GM19099 (cell line): ENCODE results near the gene ELL2.

ENCODE experiments used
- POLR2A ChIP-seq: IDR thresholded peaks from 3 replicates; pipeline ENCODE4 v1.6.1; 2011; ENCODE audit warnings: low read depth; ENCODE audit not compliant: insufficient read length; ENCODE audit errors: extremely low read depth

ELL2 gene

DNA sequence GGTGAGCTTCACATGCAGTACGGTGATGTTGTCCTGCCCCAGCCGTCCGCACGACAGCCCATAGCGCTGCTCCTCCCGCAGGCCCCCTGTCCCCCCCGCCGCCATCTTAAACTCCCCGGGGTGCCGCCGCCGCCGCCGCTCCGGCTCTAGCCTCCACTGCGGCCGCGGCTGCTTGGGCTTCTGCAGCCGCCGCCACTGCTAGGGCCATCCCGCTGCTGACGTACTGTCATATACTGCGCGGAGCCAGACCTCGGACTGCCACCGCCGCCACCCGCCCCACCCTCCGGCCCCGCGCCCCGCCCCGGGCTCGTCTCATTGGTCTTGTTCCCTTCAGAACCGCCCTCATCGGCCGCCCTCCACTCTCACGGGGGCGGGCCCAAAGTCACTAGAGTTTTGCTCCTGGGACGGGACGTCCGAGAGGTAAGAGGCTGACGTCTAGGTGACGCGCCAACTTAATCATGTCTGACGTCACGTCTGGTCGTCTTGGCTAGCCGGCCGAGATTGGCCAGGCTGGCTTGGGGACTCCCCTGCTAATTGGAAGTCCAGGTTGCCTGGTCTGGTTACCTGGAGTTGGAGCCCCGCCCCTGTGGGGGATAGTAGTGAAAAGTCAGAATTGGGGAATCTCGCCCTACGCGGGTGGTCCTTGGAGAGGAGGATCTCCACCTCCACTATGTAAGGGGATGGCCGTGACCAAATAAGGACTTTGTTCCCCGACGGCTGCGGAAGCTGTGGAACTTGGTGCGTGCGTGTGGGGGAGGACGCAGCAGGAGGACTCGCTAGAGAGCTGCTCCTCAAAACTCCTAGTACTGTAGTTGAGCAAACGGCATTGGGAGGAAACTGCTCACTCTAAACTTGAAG, at the start of gene ELL2:
ELL2 (minus strand) TSS at position 235 of the 858 bp plus-strand sequence; CDS start at position 105, 130 bp downstream.
- peak; percentile 88 for TF ChIP-seq POLR2A

DNA sequence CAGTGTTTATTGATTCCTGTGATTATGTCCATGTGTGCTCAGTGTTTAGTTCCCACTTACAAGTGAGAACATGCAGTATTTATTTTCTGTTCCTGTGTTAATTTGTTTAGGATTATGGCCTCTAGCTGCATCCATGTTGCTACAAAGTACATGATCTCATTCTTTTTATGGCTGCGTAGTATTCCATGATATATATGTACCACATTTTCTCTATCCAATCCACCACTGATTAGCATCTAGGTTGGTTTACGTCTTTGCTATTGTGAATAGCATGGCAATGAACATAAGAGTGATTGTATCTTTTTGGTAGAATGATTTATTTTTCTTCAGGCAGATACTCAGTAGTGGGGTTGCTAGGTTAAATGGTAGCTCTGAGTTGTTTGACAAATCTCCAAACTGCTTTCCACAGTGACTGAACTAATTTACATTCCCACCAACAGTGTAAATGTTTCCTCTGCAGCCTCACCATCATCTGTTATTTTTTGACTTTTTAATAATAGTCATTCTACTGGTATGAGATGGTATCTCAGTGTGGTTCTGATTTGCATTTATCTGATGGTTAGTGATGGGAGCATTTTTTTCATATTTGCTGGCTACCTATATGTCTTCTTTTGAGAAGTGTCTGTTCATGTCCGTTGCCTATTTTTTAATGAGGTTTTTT, 47.5 kb upstream of the ELL2 start:
- no peak for TF ChIP-seq POLR2A

DNA sequence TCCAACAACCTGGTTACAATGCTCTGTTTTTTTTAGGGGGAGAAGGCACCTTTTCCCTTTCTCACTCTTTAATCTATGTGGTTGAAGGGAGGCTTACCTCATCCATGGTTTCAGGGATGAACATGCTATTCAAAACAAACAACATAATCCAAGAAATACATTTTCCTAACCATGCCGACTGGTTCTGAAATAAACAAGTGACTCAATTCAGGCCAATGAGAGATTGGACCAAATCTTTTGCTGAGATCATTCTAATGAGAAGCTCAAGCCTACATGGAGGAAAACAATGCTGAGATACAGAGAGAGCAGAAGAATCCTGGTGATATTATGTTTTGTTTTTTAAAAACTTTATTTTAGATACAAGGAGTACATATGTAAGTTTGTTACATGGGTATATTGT, 46.8 kb upstream of the ELL2 start:
- no peak for TF ChIP-seq POLR2A

DNA sequence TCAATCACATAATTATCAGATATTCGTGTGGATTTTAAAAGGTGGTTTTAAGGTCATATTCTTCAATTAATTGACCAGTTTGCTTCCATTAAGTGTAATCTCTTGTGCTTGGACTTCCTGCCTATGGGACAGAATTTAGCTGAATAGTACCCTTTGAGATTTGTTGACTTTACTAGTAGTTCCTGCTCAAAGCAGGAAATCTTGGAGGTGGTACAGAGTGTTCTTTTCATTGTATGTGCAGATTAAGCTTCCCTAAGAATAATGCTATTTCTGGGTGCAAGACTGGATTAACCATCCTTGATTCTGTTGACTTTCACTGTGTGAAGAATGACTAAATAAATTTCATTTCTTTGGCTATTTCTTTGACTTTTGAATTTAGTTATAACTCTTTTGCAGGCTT, 45.4 kb upstream of the ELL2 start:
- TF ChIP-seq POLR2A = no peak

DNA sequence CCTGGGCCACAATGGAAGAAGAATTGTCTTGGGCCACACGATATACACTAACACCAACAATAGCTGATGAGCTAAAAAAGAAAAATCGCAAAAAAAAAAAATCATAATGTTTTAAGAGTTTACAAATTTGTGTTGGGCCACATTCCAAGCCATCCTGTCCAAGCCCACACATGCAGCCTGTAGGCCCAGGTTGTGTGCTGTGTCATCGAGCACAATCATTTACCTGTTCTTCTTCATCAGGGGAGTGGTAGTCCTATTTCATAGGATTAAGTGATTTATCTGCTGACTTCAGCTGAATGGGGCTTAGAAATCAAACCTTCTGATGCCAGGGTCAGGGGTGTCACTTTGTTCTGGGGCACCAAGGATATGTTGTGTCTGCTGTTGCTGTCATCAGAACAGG, 44.6 kb upstream of the ELL2 start:
- TF ChIP-seq POLR2A = no peak

DNA sequence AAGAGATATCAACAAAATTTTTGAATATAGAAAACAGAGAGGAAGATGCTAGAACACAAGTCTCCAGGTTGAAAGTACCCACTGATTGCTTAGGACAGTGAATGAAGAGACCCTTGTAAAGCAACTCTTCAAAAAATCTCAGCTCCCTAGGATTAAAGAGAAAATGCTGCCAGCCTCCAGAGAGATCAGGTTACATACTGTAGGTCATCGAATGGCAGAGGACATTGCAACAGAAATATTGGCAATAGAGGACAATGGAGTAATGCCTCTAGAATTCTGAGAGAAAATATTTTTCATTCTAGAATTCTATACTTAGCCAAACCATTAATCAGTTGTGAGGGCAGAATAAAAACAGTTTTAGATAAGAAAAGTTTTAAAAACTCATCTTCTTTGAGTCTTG, 43.1 kb upstream of the ELL2 start:
- TF ChIP-seq POLR2A = no peak

DNA sequence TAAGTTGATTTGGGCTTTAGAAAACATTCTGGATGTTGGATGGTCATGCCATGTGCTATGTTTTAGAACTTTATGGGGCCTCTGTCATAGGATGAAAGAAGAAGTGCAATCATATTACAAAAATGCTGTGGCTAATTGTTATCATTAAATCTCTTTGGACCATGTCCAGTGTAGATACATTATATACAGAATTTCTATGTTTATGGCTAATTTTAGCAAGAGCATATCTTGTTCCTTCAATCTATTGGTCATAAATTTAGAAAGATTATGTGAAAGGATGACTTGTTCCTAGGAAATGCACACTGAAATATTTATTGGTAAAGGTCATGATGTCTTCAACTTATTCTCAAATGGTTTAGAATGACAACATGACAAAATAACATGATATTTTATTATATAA, 42.4 kb upstream of the ELL2 start:
- TF ChIP-seq POLR2A = no peak

DNA sequence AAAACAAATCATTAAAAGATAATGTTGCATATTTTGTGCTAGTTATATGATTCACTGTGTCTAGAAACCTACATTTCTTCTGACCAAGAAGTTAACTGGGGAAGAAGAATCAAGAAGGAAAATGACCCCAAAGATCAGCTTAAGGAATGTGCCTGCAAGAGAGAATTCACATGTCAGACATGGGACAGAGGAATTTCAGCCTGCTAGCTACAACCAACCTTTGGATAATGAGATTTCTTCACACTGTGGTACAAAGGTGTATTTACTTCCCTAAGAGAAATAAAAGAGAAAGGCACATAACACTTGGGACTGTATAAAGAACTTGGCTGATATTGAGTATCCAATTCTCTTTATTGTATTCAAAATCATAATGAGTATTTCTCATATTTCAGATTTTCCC, 39.6 kb upstream of the ELL2 start:
- no peak for TF ChIP-seq POLR2A

DNA sequence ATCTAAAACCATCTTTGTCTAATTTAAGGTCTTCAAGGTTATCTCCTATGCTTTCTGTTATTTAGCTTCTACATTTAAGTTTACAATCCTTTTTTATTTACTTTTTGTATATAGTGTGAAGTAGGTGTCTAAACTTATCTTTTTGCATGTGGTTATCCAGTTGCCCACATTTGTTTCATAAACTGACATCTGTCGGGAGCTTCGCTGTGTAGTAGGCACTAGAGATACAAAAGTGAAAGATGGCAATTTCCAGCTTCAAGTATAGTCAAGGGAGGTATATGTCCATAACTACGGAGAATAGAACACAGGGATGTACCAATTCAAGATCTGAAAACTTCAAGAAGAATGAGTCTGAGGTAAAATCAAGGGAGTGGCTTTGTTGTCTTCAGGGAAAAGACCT, 38.7 kb upstream of the ELL2 start:
- no peak for TF ChIP-seq POLR2A

DNA sequence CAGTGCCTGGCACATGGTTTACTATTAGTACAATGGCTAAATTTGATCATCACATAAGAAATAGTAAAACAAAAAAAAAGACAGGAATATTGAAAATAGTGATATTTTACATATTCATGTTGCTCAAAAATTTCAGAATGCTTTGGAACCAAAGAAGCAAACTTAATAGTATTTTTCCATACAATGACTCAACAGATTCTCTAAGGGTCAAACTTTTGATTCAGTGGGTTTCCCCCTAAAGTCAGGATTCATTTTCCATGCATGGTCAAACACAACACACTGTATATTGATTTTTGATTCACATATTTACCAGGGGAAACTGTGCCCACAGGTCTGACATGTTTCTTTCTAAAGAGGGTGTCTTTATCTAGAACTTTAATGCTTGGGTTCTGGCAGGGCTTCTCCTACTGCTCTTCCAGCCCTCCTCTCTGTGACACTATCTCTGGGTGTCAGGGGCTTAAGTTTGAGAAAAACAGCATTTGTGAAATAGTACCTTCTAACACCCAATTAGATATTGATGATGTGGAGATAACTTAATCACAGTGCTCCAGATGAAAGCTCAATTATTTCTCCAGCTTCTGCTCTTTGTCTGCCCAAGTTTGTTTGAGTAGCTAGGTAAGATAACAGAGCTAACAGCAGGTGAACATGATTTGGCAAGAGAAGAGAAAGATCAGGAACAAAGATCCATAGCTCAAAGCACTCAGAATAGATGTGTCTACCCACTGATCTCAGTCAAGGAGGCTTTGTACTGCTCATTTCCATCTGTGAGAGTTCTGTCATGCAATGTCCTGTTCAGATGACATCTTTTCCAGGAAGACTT, 35.5 kb upstream of the ELL2 start:
- no peak for TF ChIP-seq POLR2A

DNA sequence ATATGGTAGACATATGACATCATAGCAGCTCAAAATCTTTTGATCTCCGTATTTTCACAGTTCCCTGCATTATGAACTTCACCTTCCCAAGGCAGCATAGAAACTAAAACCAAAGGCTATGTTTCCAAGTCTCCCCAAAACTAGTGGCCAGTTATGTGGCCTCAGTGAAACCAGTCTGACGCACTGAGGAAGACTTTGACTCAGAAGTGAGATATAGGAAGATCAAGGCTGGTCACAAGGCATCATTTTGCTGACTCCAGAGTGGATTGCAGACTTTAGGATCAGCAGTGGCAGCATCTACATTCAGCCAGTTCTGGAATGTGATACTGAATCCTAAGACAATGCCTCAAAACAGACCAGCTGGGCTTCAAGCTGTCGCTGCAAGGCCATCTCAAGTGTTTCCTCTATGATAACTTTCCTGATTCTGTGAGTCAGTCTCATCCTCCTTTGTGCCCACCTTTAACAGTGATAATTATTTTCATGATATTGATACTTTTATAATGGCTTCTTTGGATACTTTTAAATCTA, 34.4 kb upstream of the ELL2 start:
- TF ChIP-seq POLR2A = no peak

DNA sequence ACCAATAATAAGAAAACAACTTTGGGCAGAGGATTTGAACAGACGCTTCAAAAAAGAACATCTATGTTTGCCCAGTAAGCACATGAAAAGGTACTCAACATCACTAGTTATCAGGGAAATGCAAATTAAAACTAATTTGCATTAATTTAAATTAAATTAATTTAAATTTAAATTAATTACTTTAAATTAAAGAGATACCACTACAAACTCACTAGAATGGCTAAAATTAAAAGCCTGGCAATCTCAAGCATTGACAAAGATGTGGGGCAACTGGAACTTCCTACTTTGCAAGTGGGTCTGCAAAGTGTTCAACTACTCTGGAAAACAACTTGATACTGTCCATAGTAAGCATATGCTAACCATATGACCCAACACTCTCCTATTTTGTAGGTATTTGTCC, 32.1 kb upstream of the ELL2 start:
- TF ChIP-seq POLR2A = no peak

DNA sequence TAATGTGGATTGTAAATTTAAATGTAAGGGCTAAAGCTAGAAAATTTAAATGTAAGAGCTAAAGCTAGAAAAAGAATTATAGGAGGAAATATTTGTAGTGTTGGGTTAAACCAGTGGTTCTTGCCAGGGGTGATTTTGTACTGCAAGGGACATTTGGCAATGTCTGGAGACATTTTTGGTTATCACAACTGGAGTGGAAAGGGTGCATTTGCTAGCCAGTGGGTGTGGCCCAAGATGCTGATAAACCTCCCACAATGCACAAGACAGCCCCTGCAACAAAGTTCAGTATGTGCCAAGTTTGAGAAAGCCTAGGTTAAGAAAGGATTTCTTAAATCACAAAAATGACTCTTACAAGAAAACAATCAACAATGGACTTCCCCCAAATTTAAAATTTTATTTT, 31.6 kb upstream of the ELL2 start:
- no peak for TF ChIP-seq POLR2A

DNA sequence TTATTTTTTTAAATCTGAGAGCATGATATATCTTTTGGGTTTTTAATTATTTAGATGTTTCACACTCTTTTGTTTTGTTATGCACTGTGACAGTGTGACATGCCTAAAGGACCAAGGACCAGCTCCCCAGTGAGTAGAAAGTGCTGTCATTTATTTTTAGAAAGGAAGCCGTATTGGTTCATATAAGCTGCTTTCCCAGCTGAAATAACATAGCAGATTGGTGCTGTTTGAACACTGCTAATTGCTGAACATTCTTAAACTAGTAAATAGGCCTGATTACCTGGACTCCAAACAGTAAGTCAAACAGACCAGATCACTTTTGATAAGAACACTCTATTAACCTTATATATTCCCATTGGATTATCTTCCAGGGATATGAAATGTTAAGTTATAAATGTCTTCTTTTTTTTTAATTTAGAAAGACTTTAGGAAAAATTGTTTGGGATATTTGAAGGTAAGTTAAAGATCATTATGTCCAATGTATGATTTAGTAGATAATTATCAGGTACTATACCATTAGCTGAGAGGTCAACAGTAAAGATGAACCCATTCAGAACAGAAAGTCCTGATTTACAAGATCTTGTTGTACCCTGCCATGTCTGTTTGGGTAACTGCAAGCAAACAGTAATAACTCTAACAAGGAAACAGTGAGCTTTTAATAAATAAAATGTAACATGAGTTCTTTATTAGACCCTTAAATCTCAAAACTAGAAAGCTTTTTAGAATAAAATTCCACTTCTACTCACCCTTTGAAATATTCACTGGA, 27.8 kb upstream of the ELL2 start:
- TF ChIP-seq POLR2A = no peak
